ENCODE results near the gene PPP1R13L. TPM values are rescaled to one million over a fixed set of nuclear protein-coding genes. Genes with fewer than 3 reads are reported as not detected.

Gene PPP1R13L
- total RNA-seq, 2 donors from 2014 or later, result 17.9 to 26.4 TPM

DNA sequence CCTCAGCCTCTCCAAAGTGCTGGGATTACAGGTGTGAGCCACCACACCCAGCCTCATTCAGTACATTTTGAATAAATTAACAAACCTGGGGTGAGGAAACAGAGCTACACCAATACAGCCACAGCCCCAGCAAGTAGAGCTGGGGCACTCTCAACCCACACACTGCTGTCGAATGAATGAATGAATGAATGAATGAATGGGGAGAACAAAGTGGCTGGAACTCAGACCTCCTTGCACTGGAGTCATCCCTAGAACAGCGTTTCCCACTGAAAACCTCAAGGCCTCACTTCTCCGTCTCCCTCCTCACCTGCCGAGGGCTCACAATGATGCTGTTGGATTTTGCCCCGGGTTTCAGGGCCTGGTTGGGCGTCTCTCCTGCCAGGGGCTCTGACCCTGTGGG is 16.0 kb upstream of the PPP1R13L start:
- no peak overlapping the region for H3K27ac ChIP-seq (ENCODE audit: low read depth, low read length)
- Mint-ChIP-seq H3K4me3 (no peak overlapping the region), H3K9me3 (no peaks in the 10 kb centered on the region), H3K36me3 (ENCODE audit: low read depth) (peaks cover 33% of the 10 kb centered on the region), H3K27me3 (ENCODE audit: insufficient read depth) (no peaks in the 10 kb centered on the region), H3K4me1 (peaks cover 15% of the 10 kb centered on the region), H3K27ac (no peak overlapping the region)
- H3K4me3 ChIP-seq (ENCODE audit: low read length), result no peak overlapping the region
- H3K27me3 ChIP-seq (ENCODE audit: control insufficient read depth, insufficient read depth, low read length, poor library complexity, severe bottlenecking), result no peaks in the 10 kb centered on the region
- DNase-seq, result no peak
- WGBS, 2 experiments (ENCODE audit: insufficient coverage in 1 of 2, insufficient read length in 1 of 2), result 95 to 100% methylated on average over 5 to 6 of the region's 6 CpGs
- no peaks in the 10 kb centered on the region for H3K9me3 ChIP-seq (ENCODE audit: control insufficient read depth, low read length)
- H3K9ac ChIP-seq (ENCODE audit: extremely low read depth, low read length, poor library complexity, severe bottlenecking), result no peak overlapping the region
- TF ChIP-seq, protein P1, sequence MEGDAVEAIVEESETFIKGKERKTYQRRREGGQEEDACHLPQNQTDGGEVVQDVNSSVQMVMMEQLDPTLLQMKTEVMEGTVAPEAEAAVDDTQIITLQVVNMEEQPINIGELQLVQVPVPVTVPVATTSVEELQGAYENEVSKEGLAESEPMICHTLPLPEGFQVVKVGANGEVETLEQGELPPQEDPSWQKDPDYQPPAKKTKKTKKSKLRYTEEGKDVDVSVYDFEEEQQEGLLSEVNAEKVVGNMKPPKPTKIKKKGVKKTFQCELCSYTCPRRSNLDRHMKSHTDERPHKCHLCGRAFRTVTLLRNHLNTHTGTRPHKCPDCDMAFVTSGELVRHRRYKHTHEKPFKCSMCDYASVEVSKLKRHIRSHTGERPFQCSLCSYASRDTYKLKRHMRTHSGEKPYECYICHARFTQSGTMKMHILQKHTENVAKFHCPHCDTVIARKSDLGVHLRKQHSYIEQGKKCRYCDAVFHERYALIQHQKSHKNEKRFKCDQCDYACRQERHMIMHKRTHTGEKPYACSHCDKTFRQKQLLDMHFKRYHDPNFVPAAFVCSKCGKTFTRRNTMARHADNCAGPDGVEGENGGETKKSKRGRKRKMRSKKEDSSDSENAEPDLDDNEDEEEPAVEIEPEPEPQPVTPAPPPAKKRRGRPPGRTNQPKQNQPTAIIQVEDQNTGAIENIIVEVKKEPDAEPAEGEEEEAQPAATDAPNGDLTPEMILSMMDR (conservative IDR thresholded peaks at IDR 0.05), result no peak
- H3K36me3 ChIP-seq (ENCODE audit: control insufficient read depth, insufficient read depth, low read length), result peaks cover 8% of the 10 kb centered on the region
- no peaks in the 10 kb centered on the region for H3K4me1 ChIP-seq (ENCODE audit: control insufficient read depth, insufficient read depth, low read length)

DNA sequence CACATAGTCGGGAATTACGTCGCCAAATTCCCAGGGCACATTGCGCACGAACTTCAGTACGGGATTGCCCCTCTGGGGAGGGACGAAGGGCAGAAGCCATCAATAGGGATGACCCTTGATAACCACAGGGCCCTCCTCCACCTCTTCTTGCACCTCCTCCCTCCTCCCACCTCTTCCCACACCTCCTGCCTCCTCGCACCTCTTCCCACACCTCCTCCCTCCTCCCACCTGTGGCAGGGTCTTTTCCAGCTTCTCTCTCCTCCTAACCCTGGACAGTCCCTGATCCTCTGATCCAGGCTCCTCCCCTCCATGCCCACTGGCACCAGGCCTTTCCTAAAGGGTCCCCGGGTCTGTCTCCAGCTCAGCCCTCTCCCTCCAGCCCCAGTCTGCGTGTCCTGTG is 15.5 kb upstream of the PPP1R13L start:
- no peaks in the 10 kb centered on the region for H3K27me3 Mint-ChIP-seq (ENCODE audit: insufficient read depth)
- H3K27ac ChIP-seq (ENCODE audit: low read depth, low read length), result no peak overlapping the region
- no peaks in the 10 kb centered on the region for H3K27me3 ChIP-seq (ENCODE audit: control insufficient read depth, insufficient read depth, low read length, poor library complexity, severe bottlenecking)
- DNase-seq, result peak; percentile 66
- no peaks in the 10 kb centered on the region for H3K9me3 Mint-ChIP-seq
- H3K36me3 ChIP-seq (ENCODE audit: control insufficient read depth, insufficient read depth, low read length), result peaks cover 12% of the 10 kb centered on the region
- TF ChIP-seq, protein P1 (conservative IDR thresholded peaks at IDR 0.05), result no peak
- peaks cover 15% of the 10 kb centered on the region for H3K4me1 Mint-ChIP-seq
- no peak overlapping the region for H3K9ac ChIP-seq (ENCODE audit: extremely low read depth, low read length, poor library complexity, severe bottlenecking)
- no peak overlapping the region for H3K27ac Mint-ChIP-seq
- H3K4me3 ChIP-seq (ENCODE audit: low read length), result no peak overlapping the region
- H3K36me3 Mint-ChIP-seq (ENCODE audit: low read depth), result peaks cover 36% of the 10 kb centered on the region
- no peaks in the 10 kb centered on the region for H3K9me3 ChIP-seq (ENCODE audit: control insufficient read depth, low read length)
- H3K4me3 Mint-ChIP-seq, result no peak overlapping the region
- WGBS, 2 experiments (ENCODE audit: insufficient coverage in 1 of 2, insufficient read length in 1 of 2), result 89 to 90% methylated on average over 9 to 10 of the region's 10 CpGs
- H3K4me1 ChIP-seq (ENCODE audit: control insufficient read depth, insufficient read depth, low read length), result no peaks in the 10 kb centered on the region

DNA sequence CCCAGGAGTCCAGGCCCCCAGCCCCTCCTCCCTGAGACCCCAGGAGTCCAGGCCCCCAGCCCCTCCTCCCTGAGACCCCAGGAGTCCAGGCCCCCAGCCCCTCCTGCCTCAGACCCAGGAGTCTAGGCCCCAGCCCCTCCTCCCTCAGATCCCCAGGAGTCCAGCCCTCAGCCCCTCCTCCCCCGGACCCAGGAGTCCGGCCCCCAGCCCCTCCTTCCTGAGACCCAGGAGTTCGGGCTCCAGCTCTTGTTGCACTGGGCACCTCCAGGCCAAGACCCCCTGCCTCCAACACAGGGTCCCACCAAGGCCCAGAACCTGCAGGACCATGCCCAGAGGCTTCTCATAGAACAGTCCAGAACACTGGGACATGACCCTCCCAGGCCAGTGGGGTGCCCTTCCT is 15.0 kb upstream of the PPP1R13L start:
- TF ChIP-seq, protein P1 (conservative IDR thresholded peaks at IDR 0.05), result no peak
- Histone ChIP-seq H3K9ac (ENCODE audit: extremely low read depth, low read length, poor library complexity, severe bottlenecking) (no peak overlapping the region), H3K27ac (ENCODE audit: low read depth, low read length) (no peak overlapping the region), H3K9me3 (ENCODE audit: control insufficient read depth, low read length) (no peaks in the 10 kb centered on the region), H3K4me3 (ENCODE audit: low read length) (no peak overlapping the region), H3K4me1 (ENCODE audit: control insufficient read depth, insufficient read depth, low read length) (no peaks in the 10 kb centered on the region), H3K36me3 (ENCODE audit: control insufficient read depth, insufficient read depth, low read length) (peaks cover 13% of the 10 kb centered on the region), H3K27me3 (ENCODE audit: control insufficient read depth, insufficient read depth, low read length, poor library complexity, severe bottlenecking) (no peaks in the 10 kb centered on the region)
- 92% methylated on average over 3 of the region's 3 CpGs; no CpG with 5 or more reads in 1 of the 2 experiments for WGBS, 2 experiments (ENCODE audit: insufficient coverage in 1 of 2, insufficient read length in 1 of 2)
- H3K9me3 Mint-ChIP-seq, result no peaks in the 10 kb centered on the region
- H3K27me3 Mint-ChIP-seq (ENCODE audit: insufficient read depth), result no peaks in the 10 kb centered on the region
- DNase-seq, result no peak
- H3K4me1 Mint-ChIP-seq, result peaks cover 15% of the 10 kb centered on the region
- peaks cover 36% of the 10 kb centered on the region for H3K36me3 Mint-ChIP-seq (ENCODE audit: low read depth)
- H3K27ac Mint-ChIP-seq, result no peak overlapping the region
- no peak overlapping the region for H3K4me3 Mint-ChIP-seq
